HAP-1 (cell line): Measurements from ENCODE around the gene PRKN.
"Not testable (repeated sequence)": the region's sequence is repeated elsewhere in the genome, so short reads cannot be mapped to it uniquely, and the experiment has no call there.

Experiments used
- DNase-seq, 2 experiments: peaks; one replicate each; pipeline ENCODE4 v3.0.0-alpha.2; 2016 to 2020; ENCODE audit warnings: low spot score in 2 of 2
- H3K27me3 ChIP-seq: fragments of 250-450 bp; sonication (Bioruptor Pico); 2 replicates; pipeline ENCODE4 v1.5.1; 2020; ENCODE audit warnings: low read depth, mild to moderate bottlenecking, moderate library complexity
- H3K36me3 ChIP-seq: fragments of 250-450 bp; sonication (Bioruptor Pico); replicated peaks from 2 replicates; pipeline ENCODE4 v1.5.1; 2020; ENCODE audit warnings: mild to moderate bottlenecking
- H3K4me1 ChIP-seq: fragments of 250-450 bp; sonication (Bioruptor Pico); 2 replicates; pipeline ENCODE4 v1.5.1; 2020; ENCODE audit warnings: mild to moderate bottlenecking
- H3K4me3 ChIP-seq: fragments of 250-450 bp; sonication (Bioruptor Pico); 2 replicates; pipeline ENCODE4 v1.5.1; 2020; ENCODE audit warnings: mild to moderate bottlenecking, moderate library complexity
- H3K9me3 ChIP-seq: fragments of 250-450 bp; sonication (Bioruptor Pico); 2 replicates; pipeline ENCODE4 v1.5.1; 2020; ENCODE audit warnings: mild to moderate bottlenecking, moderate library complexity
- in situ Hi-C: fragments of 300-500 bp; cut with MboI; formaldehyde crosslinking; loops from 3 replicates; pipeline ENCODE4 v1.14.3; 2020; ENCODE audit warnings: low sequenced_read_pairs, inconsistent platforms, mixed read lengths

PRKN gene

DNA sequence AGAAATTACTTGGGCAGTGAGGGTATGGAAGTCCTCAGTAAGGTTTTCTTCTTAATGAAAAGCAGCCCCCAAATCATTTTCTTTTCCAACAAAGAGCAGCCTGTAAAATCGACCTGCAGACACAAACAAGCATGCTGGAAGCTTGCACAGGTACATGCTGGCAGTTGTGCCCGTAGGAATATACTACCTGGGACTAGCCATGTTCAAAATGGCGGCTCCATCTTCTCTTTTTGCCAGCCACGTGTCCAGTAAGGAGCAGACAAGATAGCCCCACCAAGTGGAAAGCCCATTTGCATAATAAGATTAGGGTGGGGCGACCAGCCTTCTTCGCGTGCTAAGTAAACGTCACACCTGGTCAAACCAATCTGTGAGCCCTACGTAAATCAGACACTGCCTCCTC lies 1194.3 kb downstream of the PRKN start:
- no peaks in the 10 kb centered on the region for H3K36me3 ChIP-seq
- peaks cover 9% of the 10 kb centered on the region; the same call in 1 of the 2 replicates for H3K27me3 ChIP-seq
- in situ Hi-C loops: no loop called here
- no peaks in the 10 kb centered on the region for H3K9me3 ChIP-seq
- no peak for DNase-seq
- H3K4me1 ChIP-seq: no peaks in the 10 kb centered on the region; the same call in 1 of the 2 replicates
- H3K4me3 ChIP-seq: no peak overlapping the region

DNA sequence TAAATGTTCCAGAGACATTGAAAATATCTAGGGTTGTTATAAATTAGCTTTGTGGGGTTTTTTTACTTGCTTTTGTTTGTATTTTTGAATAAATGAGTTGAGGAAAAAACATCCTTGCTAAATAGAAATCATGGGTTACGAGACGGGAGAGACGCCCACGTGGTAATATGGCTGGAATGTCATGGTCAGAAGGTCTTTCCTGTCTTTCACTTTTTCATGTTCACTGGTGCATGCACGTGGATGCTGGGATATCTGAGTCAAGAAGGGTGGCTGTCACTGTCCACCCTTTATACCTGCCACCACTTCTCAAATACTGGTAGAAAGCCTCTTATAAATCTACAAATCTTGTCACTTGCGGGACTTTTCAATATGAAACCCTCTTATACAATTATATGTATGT lies 1195.0 kb downstream of the PRKN start:
- in situ Hi-C loops: no loop called here
- no peaks in the 10 kb centered on the region; the same call in 1 of the 2 replicates for H3K4me1 ChIP-seq
- H3K27me3 ChIP-seq: peaks cover 9% of the 10 kb centered on the region; the same call in 1 of the 2 replicates
- H3K9me3 ChIP-seq: no peaks in the 10 kb centered on the region
- no peaks in the 10 kb centered on the region for H3K36me3 ChIP-seq
- DNase-seq: no peak
- no peak overlapping the region for H3K4me3 ChIP-seq

DNA sequence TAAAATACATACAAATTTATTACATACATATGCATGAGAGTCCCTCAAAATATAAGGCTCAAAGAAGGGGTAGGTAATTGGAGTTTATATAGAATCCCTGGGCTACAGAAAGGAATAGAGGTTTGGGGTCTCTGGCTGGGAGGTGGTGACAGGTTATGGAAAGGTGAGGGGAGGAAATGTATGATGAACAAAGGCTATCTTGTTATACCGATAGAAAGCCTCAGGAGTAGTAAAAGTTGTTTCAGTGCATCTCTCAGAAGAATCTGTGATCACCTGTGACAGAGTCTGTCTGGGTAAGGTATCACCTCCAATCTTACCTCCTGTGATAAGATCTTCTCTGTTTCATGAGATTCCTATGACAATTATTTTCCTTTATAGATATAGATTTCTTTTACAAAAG lies 1200.8 kb downstream of the PRKN start:
- no peak for DNase-seq
- in situ Hi-C loops: no loop called here
- 0 out of 2 replicates have a peak, but pooled peaks cover 2% of the 10 kb centered on the region for H3K9me3 ChIP-seq
- H3K4me1 ChIP-seq: no peaks in the 10 kb centered on the region
- no peak overlapping the region for H3K4me3 ChIP-seq
- H3K27me3 ChIP-seq: peaks cover 12% of the 10 kb centered on the region; the same call in 1 of the 2 replicates
- no peaks in the 10 kb centered on the region for H3K36me3 ChIP-seq

DNA sequence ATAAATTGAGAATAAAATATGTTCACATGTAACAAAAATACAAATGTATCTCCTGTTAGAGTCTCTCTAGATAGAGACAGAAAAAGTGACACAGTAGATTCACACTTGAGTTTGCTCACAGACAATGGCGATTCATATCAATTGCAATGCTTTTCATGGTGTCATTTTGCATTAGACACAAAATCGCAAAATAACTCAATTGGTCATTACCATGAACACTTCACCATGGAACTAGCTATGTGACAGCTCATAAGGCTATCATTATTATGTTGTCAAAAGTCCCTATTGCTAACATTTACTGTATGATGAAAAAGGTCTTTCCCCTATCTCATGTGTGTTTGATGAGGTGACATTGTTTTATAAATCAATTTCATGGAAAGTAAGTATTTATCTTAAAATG lies 1204.2 kb downstream of the PRKN start:
- no peak overlapping the region for H3K4me3 ChIP-seq
- peaks cover 13% of the 10 kb centered on the region; the same call in 1 of the 2 replicates for H3K27me3 ChIP-seq
- H3K9me3 ChIP-seq: 0 out of 2 replicates have a peak, but pooled peaks cover 2% of the 10 kb centered on the region
- no peak for DNase-seq
- H3K36me3 ChIP-seq: no peaks in the 10 kb centered on the region
- no peaks in the 10 kb centered on the region for H3K4me1 ChIP-seq
- in situ Hi-C loops: no loop called here

DNA sequence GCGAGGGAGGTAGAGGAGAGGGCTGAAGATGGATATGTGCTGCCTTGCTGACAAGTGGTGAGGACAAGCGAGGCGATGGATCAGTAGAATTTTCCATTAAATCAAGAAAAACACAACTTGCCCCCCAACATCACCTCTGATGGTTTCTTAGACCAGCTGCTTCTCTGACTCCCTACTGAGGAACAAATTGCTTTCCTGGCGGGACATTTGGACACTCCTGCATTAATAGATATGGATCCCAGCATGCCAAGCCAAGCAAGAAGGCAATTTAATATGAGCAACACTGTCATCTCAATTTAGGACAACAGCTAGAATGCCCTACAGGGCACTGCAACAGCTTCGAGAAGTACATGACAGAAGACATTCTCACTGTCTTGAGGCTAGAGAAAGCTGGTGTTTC lies 1205.3 kb downstream of the PRKN start:
- Histone ChIP-seq H3K4me1 (no peaks in the 10 kb centered on the region), H3K9me3 (0 out of 2 replicates have a peak, but pooled peaks cover 2% of the 10 kb centered on the region), H3K4me3 (no peak overlapping the region), H3K36me3 (no peaks in the 10 kb centered on the region), H3K27me3 (peaks cover 13% of the 10 kb centered on the region; the same call in 1 of the 2 replicates)
- no peak for DNase-seq
- in situ Hi-C loops: no loop called here

DNA sequence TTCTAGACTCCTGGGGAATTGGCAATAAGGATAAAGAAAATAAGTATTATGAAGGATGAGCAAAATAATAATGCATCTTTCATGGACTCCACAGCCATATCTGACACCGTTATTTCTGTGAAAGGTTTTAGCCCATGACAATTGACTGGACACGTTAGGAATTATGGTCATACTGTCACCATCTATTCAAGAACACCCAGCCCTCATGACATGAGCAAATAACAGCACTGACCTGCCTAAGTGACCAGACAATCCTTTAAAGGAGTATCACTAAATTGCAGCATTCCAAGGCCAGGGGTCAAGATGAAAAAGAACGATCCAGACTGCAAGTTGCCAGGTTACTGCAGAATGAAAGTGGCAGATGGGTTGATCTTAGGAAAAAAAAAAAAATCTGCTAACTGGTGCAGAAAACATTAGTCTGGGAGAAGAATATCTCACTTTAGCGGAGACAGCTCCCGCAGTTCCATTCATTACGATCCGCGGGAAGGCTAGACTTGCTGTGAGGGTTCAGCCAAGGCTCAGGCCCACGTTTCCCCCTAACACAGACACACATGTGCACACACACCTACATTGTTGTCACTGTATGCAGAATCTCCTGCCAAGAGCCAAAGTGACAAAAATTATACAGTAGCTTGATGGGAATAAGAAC lies 1216.0 kb downstream of the PRKN start:
- no peak for DNase-seq
- Histone ChIP-seq H3K27me3 (no peaks in the 10 kb centered on the region), H3K4me1 (no peaks in the 10 kb centered on the region), H3K4me3 (no peak overlapping the region), H3K36me3 (no peaks in the 10 kb centered on the region), H3K9me3 (no peaks in the 10 kb centered on the region)
- in situ Hi-C loops: no loop called here

DNA sequence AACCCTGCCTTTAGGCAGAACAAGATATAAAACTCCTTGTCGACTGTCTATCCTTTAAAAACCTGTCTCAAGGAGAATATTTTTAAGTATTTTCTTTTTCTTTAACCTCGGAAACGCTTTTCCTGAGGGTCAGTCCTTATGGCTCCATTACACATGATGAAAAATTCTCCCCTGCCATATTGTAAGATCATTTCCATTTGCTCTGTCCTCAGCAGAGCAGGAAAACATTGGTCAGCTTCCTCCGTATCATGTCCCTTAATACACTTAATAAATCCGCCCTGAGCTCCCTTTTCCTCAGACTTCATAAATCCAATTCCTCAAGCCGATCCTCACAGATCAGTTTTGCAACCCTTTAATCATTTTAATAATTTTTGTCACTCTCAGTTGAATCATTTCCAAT lies 1219.2 kb downstream of the PRKN start:
- Histone ChIP-seq H3K27me3 (no peaks in the 10 kb centered on the region), H3K36me3 (no peaks in the 10 kb centered on the region), H3K4me3 (no peak overlapping the region), H3K4me1 (no peaks in the 10 kb centered on the region), H3K9me3 (no peaks in the 10 kb centered on the region)
- DNase-seq: no peak
- in situ Hi-C loops: no loop called here

DNA sequence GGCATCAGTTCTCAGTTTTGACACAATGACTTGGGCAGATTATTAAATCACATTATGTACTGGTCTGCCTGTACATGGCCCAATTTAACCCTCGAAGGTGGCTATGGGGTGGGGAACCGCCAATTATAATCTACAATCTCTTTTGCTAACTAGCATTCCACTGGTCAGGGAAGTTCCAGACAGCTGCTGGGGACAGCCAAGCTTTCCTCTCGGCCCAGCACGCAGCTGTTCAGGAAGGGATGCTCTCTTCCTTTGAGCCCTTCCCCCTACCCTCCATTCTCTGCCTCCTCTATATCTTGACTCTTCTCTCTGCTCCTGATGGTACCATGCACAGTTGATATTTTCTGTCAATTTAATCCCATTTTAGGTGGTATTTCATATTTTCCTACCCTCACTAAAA lies 1220.2 kb downstream of the PRKN start:
- Histone ChIP-seq H3K4me3 (no peak overlapping the region), H3K4me1 (no peaks in the 10 kb centered on the region), H3K27me3 (no peaks in the 10 kb centered on the region), H3K9me3 (no peaks in the 10 kb centered on the region), H3K36me3 (no peaks in the 10 kb centered on the region)
- DNase-seq: no peak
- in situ Hi-C loops: no loop called here

DNA sequence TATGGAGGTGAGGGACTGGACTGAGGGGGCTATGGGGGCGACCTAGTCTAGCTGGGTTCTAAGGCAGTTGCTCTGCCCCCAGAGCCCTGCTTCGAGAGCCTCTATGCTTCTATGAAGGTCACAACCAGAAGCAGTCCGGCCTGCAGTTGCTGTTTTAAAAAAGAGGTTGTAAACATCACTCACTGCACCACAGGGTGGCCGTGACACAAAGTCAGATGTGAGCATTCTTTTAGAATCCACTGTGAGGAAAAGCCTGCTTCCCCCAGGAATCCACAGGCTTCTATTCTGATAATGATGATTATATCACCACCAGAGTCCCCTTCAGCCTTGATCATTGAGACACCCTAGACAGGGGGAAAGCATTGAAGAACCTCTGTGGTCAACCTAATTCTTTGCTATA lies 1224.0 kb downstream of the PRKN start:
- Histone ChIP-seq H3K9me3 (no peaks in the 10 kb centered on the region), H3K27me3 (no peaks in the 10 kb centered on the region), H3K36me3 (no peaks in the 10 kb centered on the region), H3K4me1 (no peaks in the 10 kb centered on the region), H3K4me3 (no peak overlapping the region)
- no peak for DNase-seq
- in situ Hi-C loops: no loop called here

DNA sequence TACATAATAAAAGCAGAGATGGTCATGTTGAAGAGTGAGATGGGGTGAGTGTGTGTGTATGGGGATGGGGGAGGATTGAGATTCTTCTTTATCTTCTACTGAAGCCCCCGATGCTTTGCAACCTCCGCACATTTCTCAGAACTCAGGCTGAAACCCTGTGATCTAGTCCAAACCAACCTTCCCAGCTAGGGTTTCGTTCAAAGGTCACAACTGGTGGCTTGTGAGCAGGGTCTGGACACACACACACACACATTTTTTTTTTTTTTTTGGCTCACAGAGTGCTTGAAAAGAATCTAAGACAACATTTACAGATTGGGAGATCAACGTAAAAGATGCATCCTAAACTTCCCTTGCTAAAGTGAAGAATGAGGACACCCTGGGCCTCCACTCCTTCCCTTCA lies 1228.7 kb downstream of the PRKN start:
- Histone ChIP-seq H3K4me3 (no peak overlapping the region), H3K4me1 (no peaks in the 10 kb centered on the region), H3K27me3 (no peaks in the 10 kb centered on the region), H3K36me3 (no peaks in the 10 kb centered on the region), H3K9me3 (no peaks in the 10 kb centered on the region)
- in situ Hi-C loops: no loop called here
- no peak for DNase-seq

DNA sequence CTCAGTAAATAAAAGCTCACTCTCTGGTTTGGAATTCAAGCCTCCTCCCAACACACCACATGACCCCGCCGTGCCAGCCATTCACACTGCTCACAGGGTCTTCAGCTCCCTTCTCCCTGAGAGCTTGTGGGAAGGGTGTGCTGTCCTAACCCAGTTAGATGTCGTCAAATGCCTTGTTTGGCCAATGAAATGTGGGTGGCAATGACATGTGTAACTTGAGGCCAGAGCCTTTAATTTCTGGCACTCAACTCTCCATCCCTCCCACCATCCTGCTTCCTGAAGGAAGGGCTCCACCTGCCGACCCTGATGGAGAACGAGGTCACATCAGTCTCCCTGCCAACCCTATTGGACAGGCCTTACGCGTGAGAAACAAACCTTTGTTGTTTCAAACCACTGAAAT lies 1229.2 kb downstream of the PRKN start:
- Histone ChIP-seq H3K36me3 (no peaks in the 10 kb centered on the region), H3K4me1 (no peaks in the 10 kb centered on the region), H3K4me3 (no peak overlapping the region), H3K27me3 (no peaks in the 10 kb centered on the region), H3K9me3 (no peaks in the 10 kb centered on the region)
- in situ Hi-C loops: no loop called here
- DNase-seq: peak; percentile 75

DNA sequence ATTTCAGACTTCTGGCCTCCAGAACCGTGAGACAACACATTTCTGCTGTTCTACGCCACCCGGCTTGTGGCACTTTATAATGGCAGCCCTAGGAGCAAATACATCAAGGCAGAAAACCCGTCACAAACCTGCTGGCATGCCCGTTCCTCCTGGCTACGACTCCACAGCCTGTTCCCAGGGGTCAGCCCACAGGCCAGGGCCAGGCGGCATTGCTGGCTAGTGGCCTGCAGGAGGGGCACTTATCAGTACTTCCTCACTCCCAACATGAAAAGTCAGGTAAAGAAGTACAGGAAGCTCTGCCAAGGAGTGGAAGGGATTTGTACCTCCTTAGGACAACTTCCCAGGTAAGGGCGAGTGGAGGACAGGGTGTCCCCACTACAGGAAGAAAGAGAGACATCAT lies 1230.6 kb downstream of the PRKN start:
- no peak for DNase-seq
- H3K4me1 ChIP-seq: no peaks in the 10 kb centered on the region
- in situ Hi-C loops: no loop called here
- no peaks in the 10 kb centered on the region for H3K36me3 ChIP-seq
- no peaks in the 10 kb centered on the region for H3K9me3 ChIP-seq
- no peak overlapping the region for H3K4me3 ChIP-seq
- H3K27me3 ChIP-seq: no peaks in the 10 kb centered on the region

DNA sequence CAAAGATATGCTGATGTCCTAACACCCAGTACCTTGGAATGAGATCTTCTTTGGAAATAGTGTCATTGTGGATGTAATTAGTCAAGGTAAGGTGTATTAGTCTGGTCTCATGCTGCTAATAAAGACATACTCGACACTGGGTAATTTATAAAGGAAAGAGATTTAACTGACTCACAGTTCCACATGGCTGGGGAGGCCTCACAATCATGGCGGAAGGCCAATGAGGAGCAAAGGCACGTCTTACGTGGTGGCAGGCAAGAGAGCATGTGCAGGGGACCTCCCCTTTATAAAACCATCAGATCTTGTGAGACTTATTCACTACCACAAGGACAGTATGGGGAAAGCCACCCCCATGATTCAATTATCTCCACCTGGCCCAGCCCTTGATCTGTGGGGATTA lies 1231.3 kb downstream of the PRKN start:
- DNase-seq, in situ Hi-C loops: not testable (repeated sequence)

DNA sequence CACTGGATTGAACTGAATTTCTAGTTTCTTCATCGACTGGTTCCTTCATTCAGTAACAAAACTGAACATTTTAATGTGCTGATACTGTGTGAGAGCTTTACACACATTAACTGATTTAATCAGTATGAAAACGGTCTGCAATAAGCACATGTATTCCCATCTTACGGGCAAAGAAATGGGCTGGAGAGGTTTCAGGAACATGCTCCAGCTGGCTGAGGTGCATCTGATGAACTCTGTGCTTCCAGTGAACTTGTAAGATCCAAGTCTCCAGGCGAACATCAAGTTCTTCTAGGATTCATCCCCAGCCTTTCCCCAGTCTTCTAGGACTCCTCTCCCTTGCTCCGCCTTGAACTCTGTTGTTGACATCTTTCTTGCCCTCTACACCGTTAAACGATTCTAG lies 1233.0 kb downstream of the PRKN start:
- no peak for DNase-seq
- no peaks in the 10 kb centered on the region for H3K27me3 ChIP-seq
- H3K4me3 ChIP-seq: no peak overlapping the region
- no peaks in the 10 kb centered on the region for H3K36me3 ChIP-seq
- H3K9me3 ChIP-seq: no peaks in the 10 kb centered on the region
- H3K4me1 ChIP-seq: peaks cover 2% of the 10 kb centered on the region; the same call in 1 of the 2 replicates
- in situ Hi-C loops: no loop called here

More for the DNA sequence above, 1231.3 kb downstream of the PRKN start:
- H3K36me3 ChIP-seq, H3K4me3 ChIP-seq, H3K9me3 ChIP-seq, H3K4me1 ChIP-seq, H3K27me3 ChIP-seq: not testable (repeated sequence)
